Measurements from ENCODE around the gene PLEKHM3.

Gene PLEKHM3

GRCh38 chr2:207881902-207882301, 143.4 kb downstream of the PLEKHM3 start:
- DNase-seq = no peak

- no peak for DNase-seq
Measured at GRCh38 chr2:207879536-207879935, 145.8 kb downstream of the PLEKHM3 start.

- no peak for DNase-seq
Measured at GRCh38 chr2:207876842-207877535, 148.3 kb downstream of the PLEKHM3 start.

- no peak for DNase-seq
Measured at GRCh38 chr2:207875473-207876212, 149.7 kb downstream of the PLEKHM3 start.

GRCh38 chr2:207873794-207874193, 151.5 kb downstream of the PLEKHM3 start:
- no peak for DNase-seq

- DNase-seq = no peak
Measured at GRCh38 chr2:207871911-207872310, 153.4 kb downstream of the PLEKHM3 start.

- DNase-seq = no peak
Measured at GRCh38 chr2:207871506-207871905, 153.8 kb downstream of the PLEKHM3 start.

- no peak for DNase-seq
Measured at GRCh38 chr2:207870814-207871213, 154.5 kb downstream of the PLEKHM3 start.

GRCh38 chr2:207869784-207870778, 155.2 kb downstream of the PLEKHM3 start:
- no peak for DNase-seq

- no peak for DNase-seq
Measured at GRCh38 chr2:207868855-207869596, 156.3 kb downstream of the PLEKHM3 start.

- no peak for DNase-seq
Measured at GRCh38 chr2:207867905-207868304, 157.4 kb downstream of the PLEKHM3 start.

- no peak for DNase-seq
Measured at GRCh38 chr2:207867056-207867455, 158.3 kb downstream of the PLEKHM3 start.

- DNase-seq = no peak
Measured at GRCh38 chr2:207865210-207865609, 160.1 kb downstream of the PLEKHM3 start.

- no peak for DNase-seq
Measured at GRCh38 chr2:207863345-207863744, 162.0 kb downstream of the PLEKHM3 start.

GRCh38 chr2:207861789-207862188, 163.5 kb downstream of the PLEKHM3 start:
- DNase-seq = no peak

- no peak for DNase-seq
Measured at GRCh38 chr2:207860685-207861084, 164.6 kb downstream of the PLEKHM3 start.

GRCh38 chr2:207855591-207855990, 169.7 kb downstream of the PLEKHM3 start:
- DNase-seq = no peak

GRCh38 chr2:207854484-207855440, 170.6 kb downstream of the PLEKHM3 start:
- DNase-seq = no peak

- no peak for DNase-seq
Measured at GRCh38 chr2:207852791-207853190, 172.5 kb downstream of the PLEKHM3 start.

- no peak for DNase-seq
Measured at GRCh38 chr2:207849443-207849842, 175.9 kb downstream of the PLEKHM3 start.

- DNase-seq = no peak
Measured at GRCh38 chr2:207848545-207848928, 176.8 kb downstream of the PLEKHM3 start.

All from KG1 (cell line).